Measurements from ENCODE around the gene DGKZ. TPM values are rescaled to one million over a fixed set of nuclear protein-coding genes. Genes with fewer than 3 reads are reported as not detected.
A peak's percentile ranks its signal among the peaks of the same experiment; 100 is the strongest.

Gene DGKZ
- total RNA-seq, 1 donor from 2014 or later = 12.5 TPM

GRCh38 chr11:46389450-46390330 lies 42.4 kb downstream of the DGKZ start:
- H4K20me1 ChIP-seq (ENCODE audit: low read depth) = peaks cover 59% of the 10 kb centered on the region
- Mint-ChIP-seq H3K36me3 (peaks cover 2% of the 10 kb centered on the region), H3K27ac (no peak overlapping the region), H3K27me3 (ENCODE audit: insufficient read depth, low read depth) (peaks cover 54% of the 10 kb centered on the region), H3K4me1 (peaks cover 35% of the 10 kb centered on the region), H3K9me3 (peaks cover 2% of the 10 kb centered on the region), H3K4me3 (peak overlapping the region; percentile 78)
- H3K27ac ChIP-seq = no peak overlapping the region
- H3K9ac ChIP-seq = no peak overlapping the region
- peak; percentile 93 for DNase-seq (ENCODE audit: low spot score)
- H3K9me3 ChIP-seq (ENCODE audit: low read depth) = no peaks in the 10 kb centered on the region
- peaks cover 77% of the 10 kb centered on the region for H3K27me3 ChIP-seq
- H3K79me2 ChIP-seq (ENCODE audit: low read depth) = no peaks in the 10 kb centered on the region
- peak overlapping the region; percentile 76 for H2AFZ ChIP-seq (replicated peaks)
- H3K36me3 ChIP-seq = no peaks in the 10 kb centered on the region
- H3F3A ChIP-seq (ENCODE audit: low read depth) = peaks cover 22% of the 10 kb centered on the region
- H3K4me3 ChIP-seq = peak overlapping the region; percentile 53
- H3K4me1 ChIP-seq = peaks cover 23% of the 10 kb centered on the region
- peak overlapping the region; percentile 89 for H3K4me2 ChIP-seq
- peak; percentile 63 for TF ChIP-seq EZH2phosphoT487 (IDR thresholded peaks at IDR 0.05)
- peak; percentile 72 for TF ChIP-seq EZH2 (IDR thresholded peaks at IDR 0.05)
- TF ChIP-seq CTCF (IDR thresholded peaks at IDR 0.05) = peak; percentile 87

GRCh38 chr11:46390331-46391171 lies 43.3 kb downstream of the DGKZ start:
- no peak overlapping the region for H2AFZ ChIP-seq (replicated peaks)
- H3K36me3 Mint-ChIP-seq = no peaks in the 10 kb centered on the region
- peak overlapping the region; percentile 89 for H3K4me2 ChIP-seq
- H3K79me2 ChIP-seq (ENCODE audit: low read depth) = no peaks in the 10 kb centered on the region
- H4K20me1 ChIP-seq (ENCODE audit: low read depth) = peaks cover 62% of the 10 kb centered on the region
- H3K27ac ChIP-seq = no peak overlapping the region
- H3K36me3 ChIP-seq = no peaks in the 10 kb centered on the region
- peaks cover 54% of the 10 kb centered on the region for H3K27me3 Mint-ChIP-seq (ENCODE audit: insufficient read depth, low read depth)
- H3K9me3 ChIP-seq (ENCODE audit: low read depth) = no peaks in the 10 kb centered on the region
- no peak overlapping the region for H3K9ac ChIP-seq
- peak; percentile 84 for TF ChIP-seq EZH2phosphoT487 (IDR thresholded peaks at IDR 0.05)
- TF ChIP-seq EZH2 (IDR thresholded peaks at IDR 0.05) = peak; percentile 66
- no peak for TF ChIP-seq CTCF (IDR thresholded peaks at IDR 0.05)
- peak overlapping the region; percentile 78 for H3K4me3 Mint-ChIP-seq
- H3K4me1 Mint-ChIP-seq = peaks cover 32% of the 10 kb centered on the region
- peaks cover 22% of the 10 kb centered on the region for H3F3A ChIP-seq (ENCODE audit: low read depth)
- peak overlapping the region; percentile 53 for H3K4me3 ChIP-seq
- peak; percentile 39 for DNase-seq (ENCODE audit: low spot score)
- no peak overlapping the region for H3K27ac Mint-ChIP-seq
- H3K9me3 Mint-ChIP-seq = peaks cover 2% of the 10 kb centered on the region
- H3K27me3 ChIP-seq = peaks cover 77% of the 10 kb centered on the region
- H3K4me1 ChIP-seq = peaks cover 23% of the 10 kb centered on the region

GRCh38 chr11:46391186-46391577 lies 43.9 kb downstream of the DGKZ start:
- peak overlapping the region; percentile 83 for H3K4me2 ChIP-seq
- H3K9me3 ChIP-seq (ENCODE audit: low read depth) = no peaks in the 10 kb centered on the region
- H3K79me2 ChIP-seq (ENCODE audit: low read depth) = no peaks in the 10 kb centered on the region
- Mint-ChIP-seq H3K9me3 (peaks cover 2% of the 10 kb centered on the region), H3K4me1 (peaks cover 32% of the 10 kb centered on the region), H3K27me3 (ENCODE audit: insufficient read depth, low read depth) (peaks cover 47% of the 10 kb centered on the region), H3K27ac (no peak overlapping the region), H3K36me3 (no peaks in the 10 kb centered on the region), H3K4me3 (no peak overlapping the region)
- H3K4me1 ChIP-seq = peaks cover 23% of the 10 kb centered on the region
- H3K27ac ChIP-seq = no peak overlapping the region
- H4K20me1 ChIP-seq (ENCODE audit: low read depth) = peaks cover 62% of the 10 kb centered on the region
- TF ChIP-seq EZH2 (IDR thresholded peaks at IDR 0.05) (peak; percentile 20), CTCF (IDR thresholded peaks at IDR 0.05) (no peak), EZH2phosphoT487 (IDR thresholded peaks at IDR 0.05) (peak; percentile 34)
- no peak for DNase-seq (ENCODE audit: low spot score)
- peaks cover 22% of the 10 kb centered on the region for H3F3A ChIP-seq (ENCODE audit: low read depth)
- H3K27me3 ChIP-seq = peaks cover 77% of the 10 kb centered on the region
- no peaks in the 10 kb centered on the region for H3K36me3 ChIP-seq
- H2AFZ ChIP-seq (replicated peaks) = no peak overlapping the region
- H3K9ac ChIP-seq = no peak overlapping the region
- peak overlapping the region; percentile 49 for H3K4me3 ChIP-seq

Measured in neural progenitor cell (in vitro differentiated cells).